ENCODE results near the gene SDHAF2.

The SDHAF2 gene

GRCh38 chr11:61401173-61401572 lies 28.8 kb upstream of the SDHAF2 start:
- no peak for DNase-seq (ENCODE audit: extremely low read depth, low read depth)
- TF ChIP-seq, protein P1, sequence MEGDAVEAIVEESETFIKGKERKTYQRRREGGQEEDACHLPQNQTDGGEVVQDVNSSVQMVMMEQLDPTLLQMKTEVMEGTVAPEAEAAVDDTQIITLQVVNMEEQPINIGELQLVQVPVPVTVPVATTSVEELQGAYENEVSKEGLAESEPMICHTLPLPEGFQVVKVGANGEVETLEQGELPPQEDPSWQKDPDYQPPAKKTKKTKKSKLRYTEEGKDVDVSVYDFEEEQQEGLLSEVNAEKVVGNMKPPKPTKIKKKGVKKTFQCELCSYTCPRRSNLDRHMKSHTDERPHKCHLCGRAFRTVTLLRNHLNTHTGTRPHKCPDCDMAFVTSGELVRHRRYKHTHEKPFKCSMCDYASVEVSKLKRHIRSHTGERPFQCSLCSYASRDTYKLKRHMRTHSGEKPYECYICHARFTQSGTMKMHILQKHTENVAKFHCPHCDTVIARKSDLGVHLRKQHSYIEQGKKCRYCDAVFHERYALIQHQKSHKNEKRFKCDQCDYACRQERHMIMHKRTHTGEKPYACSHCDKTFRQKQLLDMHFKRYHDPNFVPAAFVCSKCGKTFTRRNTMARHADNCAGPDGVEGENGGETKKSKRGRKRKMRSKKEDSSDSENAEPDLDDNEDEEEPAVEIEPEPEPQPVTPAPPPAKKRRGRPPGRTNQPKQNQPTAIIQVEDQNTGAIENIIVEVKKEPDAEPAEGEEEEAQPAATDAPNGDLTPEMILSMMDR (IDR thresholded peaks at IDR 0.05; ENCODE audit: low read depth, low read length, missing control alignments) = no peak

GRCh38 chr11:61401573-61401972 lies 28.4 kb upstream of the SDHAF2 start:
- no peak overlapping the region for H3K4me3 ChIP-seq (replicated peaks; ENCODE audit: low read depth, low read length)
- no peak for DNase-seq (ENCODE audit: extremely low read depth, low read depth)
- TF ChIP-seq, protein P1 (IDR thresholded peaks at IDR 0.05; ENCODE audit: low read depth, low read length, missing control alignments) = no peak

More at GRCh38 chr11:61401173-61401572, 28.8 kb upstream of the SDHAF2 start:
- H3K4me3 ChIP-seq (replicated peaks; ENCODE audit: low read depth, low read length) = no peak overlapping the region

DNA sequence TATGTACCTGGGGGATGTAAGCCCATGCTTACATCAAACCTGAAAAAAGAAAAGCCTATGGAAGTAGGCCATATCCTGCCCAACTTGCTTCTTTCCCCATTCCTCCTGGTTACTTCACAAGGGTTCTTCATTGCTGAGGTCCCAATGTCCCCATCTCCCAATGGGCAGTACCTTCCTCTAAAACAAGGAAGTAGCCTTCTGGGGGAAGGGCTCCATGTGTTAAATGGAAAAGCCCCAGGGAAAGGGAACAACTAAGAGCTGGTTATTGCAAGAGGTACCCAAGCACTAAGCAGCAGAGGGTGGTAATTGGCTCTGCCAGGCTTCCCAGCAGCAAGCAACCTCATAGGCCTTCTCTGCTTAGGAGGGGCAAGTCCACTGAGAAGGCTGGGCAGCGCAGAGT lies 26.3 kb upstream of the SDHAF2 start:
- no peak for DNase-seq (ENCODE audit: extremely low read depth, low read depth)
- TF ChIP-seq, protein P1 (IDR thresholded peaks at IDR 0.05; ENCODE audit: low read depth, low read length, missing control alignments) = no peak
- no peak overlapping the region for H3K4me3 ChIP-seq (replicated peaks; ENCODE audit: low read depth, low read length)

DNA sequence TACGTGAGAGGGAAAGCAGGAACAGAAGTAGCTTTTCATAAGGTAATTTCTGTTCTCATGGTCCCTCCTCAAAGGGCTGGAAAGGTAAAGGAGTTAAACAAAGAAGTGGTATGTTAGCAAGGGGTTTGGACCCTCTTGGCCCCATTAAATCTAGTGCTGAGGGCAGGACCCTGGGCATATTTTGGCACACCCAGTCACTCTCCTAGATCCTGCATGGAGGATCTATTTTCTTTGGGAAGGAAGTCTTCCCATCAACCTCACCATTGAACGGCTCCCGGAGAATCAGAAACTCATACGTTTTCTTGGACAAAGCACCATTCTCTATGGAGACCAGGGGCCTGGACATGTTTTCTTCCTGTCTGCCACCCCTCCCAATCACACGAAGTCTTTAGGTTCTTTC lies 25.8 kb upstream of the SDHAF2 start:
- TF ChIP-seq, protein P1 (IDR thresholded peaks at IDR 0.05; ENCODE audit: low read depth, low read length, missing control alignments) = no peak
- no peak for DNase-seq (ENCODE audit: extremely low read depth, low read depth)

DNA sequence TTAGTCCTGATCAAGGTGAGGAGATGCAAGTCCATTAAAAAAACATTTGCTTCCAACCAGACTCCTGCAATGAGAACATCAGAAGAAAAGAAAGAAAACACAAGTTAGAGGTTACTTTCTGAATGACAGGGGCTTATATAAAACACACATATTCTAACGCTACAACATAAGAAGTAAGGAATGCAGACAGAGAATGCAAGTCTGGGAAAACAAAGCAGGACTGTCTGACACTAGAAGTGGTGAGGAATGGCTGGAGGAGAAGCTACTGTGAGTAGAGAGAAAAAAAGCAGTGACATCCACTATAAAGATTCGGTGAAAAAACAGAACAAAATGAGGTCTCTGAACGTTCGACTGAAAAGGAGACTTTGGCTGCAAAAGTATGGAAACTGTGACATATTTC lies 25.3 kb upstream of the SDHAF2 start:
- no peak overlapping the region for H3K4me3 ChIP-seq (replicated peaks; ENCODE audit: low read depth, low read length)
- no peak for DNase-seq (ENCODE audit: extremely low read depth, low read depth)
- TF ChIP-seq, protein P1 (IDR thresholded peaks at IDR 0.05; ENCODE audit: low read depth, low read length, missing control alignments) = no peak

More for the DNA sequence above, 25.8 kb upstream of the SDHAF2 start:
- no peak overlapping the region for H3K4me3 ChIP-seq (replicated peaks; ENCODE audit: low read depth, low read length)

DNA sequence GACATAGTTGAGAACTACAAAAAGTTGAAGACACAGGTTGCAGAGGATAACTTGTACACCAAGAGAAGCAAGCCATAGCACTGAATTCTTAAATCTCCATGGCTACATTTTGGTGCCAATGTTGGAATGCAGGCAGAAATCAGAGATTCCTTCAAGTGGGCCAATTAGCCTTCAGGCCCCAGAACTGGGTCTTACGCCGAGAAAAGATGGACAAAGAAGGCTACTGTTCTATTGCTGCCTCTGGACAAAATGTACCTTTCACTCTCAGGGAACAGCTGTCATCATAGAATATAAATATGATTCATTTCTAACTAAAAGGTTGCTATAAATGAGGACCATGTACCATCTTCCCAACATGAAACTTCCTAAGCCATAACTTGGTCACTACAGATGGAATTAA lies 23.9 kb upstream of the SDHAF2 start:
- H3K4me3 ChIP-seq (replicated peaks; ENCODE audit: low read depth, low read length) = no peak overlapping the region
- no peak for DNase-seq (ENCODE audit: extremely low read depth, low read depth)
- TF ChIP-seq, protein P1 (IDR thresholded peaks at IDR 0.05; ENCODE audit: low read depth, low read length, missing control alignments) = no peak
